SK-N-SH (cell line): ENCODE measurements around the gene LILRA1. TPM values are rescaled to one million over a fixed set of nuclear protein-coding genes. Genes with fewer than 3 reads are reported as not detected.

Experiments
- CTCF ChIA-PET: fragments of 300-600, 350-600 bp; formaldehyde crosslinking; extraction: SDS; loops from one replicate; lab custom pipeline; 2021; lab: Yijun Ruan, JAX
- POLR2A ChIA-PET: fragments of 350-600 bp; sonication (Branson Sonifier 250); formaldehyde crosslinking; extraction: SDS; loops from one replicate; lab custom pipeline; 2020; ENCODE audit warnings: antibody characterized with exemption, inconsistent platforms; lab: Yijun Ruan, JAX
- DNase-seq: peaks from one replicate; pipeline ENCODE4 v3.0.0; 2012
- H2AFZ ChIP-seq: fragments of 200-600 bp; sonication (generic); 2 replicates; pipeline ENCODE4 v1.8.1; 2016; ENCODE audit warnings: antibody characterized with exemption, mild to moderate bottlenecking, low read depth
- H3F3A ChIP-seq: fragments of 200-600 bp; sonication (generic); replicated peaks from 2 replicates; pipeline ENCODE3; 2016; ENCODE audit warnings: antibody characterized with exemption, mild to moderate bottlenecking; ENCODE audit not compliant: insufficient read depth
- H3K27ac ChIP-seq, 2 experiments: fragments of 200-500 bp in 1 of 2; fragments of 200-600 bp in 1 of 2; sonication (Bioruptor generic) in 1 of 2; sonication (generic), shearing (Covaris generic) in 1 of 2; 2 replicates each; pipeline versions ENCODE4 v1.5.1 to v1.6.1; 2014 to 2016; ENCODE audit warnings: low read depth in 2 of 2, inconsistent platforms in 1 of 2, low read length in 1 of 2, mild to moderate bottlenecking in 1 of 2, mixed read lengths in 1 of 2
- H3K27me3 ChIP-seq: fragments of 200-600 bp; sonication (generic), shearing (Covaris generic); 2 replicates; pipeline ENCODE4 v1.6.1; 2016; ENCODE audit warnings: mixed run types; ENCODE audit not compliant: insufficient read depth
- H3K36me3 ChIP-seq, 2 experiments: fragments of 200-500 bp in 1 of 2; fragments of 200-600 bp in 1 of 2; sonication (Bioruptor generic) in 1 of 2; sonication (generic) in 1 of 2; replicated peaks in 1 of 2; 2 replicates each; pipeline versions ENCODE3 to v1.5.1; 2014 to 2016; ENCODE audit warnings: low read length in 1 of 2, mild to moderate bottlenecking in 1 of 2; ENCODE audit not compliant: insufficient read depth in 2 of 2, control insufficient read depth in 1 of 2
- H3K4me1 ChIP-seq, 2 experiments: fragments of 200-500 bp in 1 of 2; fragments of 200-600 bp in 1 of 2; sonication (Bioruptor generic) in 1 of 2; sonication (generic), shearing (Covaris generic) in 1 of 2; 2 replicates each; pipeline versions ENCODE4 v1.5.1 to v1.6.1; 2014 to 2016; ENCODE audit warnings: low read depth in 1 of 2, low read length in 1 of 2, mixed run types in 1 of 2; ENCODE audit not compliant: insufficient read depth in 2 of 2, control insufficient read depth in 1 of 2
- H3K4me2 ChIP-seq: fragments of 200-600 bp; sonication (generic), shearing (Covaris generic); 2 replicates; pipeline ENCODE4 v1.6.1; 2017; ENCODE audit warnings: mixed run types
- H3K4me3 ChIP-seq, 2 experiments: fragments of 200-500 bp in 1 of 2; fragments of 200-600 bp in 1 of 2; sonication (Bioruptor generic) in 1 of 2; sonication (generic), shearing (Covaris generic) in 1 of 2; 2 replicates each; pipeline versions ENCODE4 v1.5.1 to v1.8.1; 2014 to 2016; ENCODE audit warnings: low read depth in 2 of 2, inconsistent platforms in 1 of 2, low read length in 1 of 2, mild to moderate bottlenecking in 1 of 2, mixed read lengths in 1 of 2, moderate library complexity in 1 of 2
- H3K79me2 ChIP-seq: fragments of 200-600 bp; sonication (generic); 2 replicates; pipeline ENCODE4 v1.8.1; 2017; ENCODE audit warnings: mild to moderate bottlenecking; ENCODE audit not compliant: insufficient read depth
- H3K9ac ChIP-seq: fragments of 200-600 bp; sonication (generic); 2 replicates; pipeline ENCODE4 v1.6.1; 2017; ENCODE audit warnings: mixed run types
- H3K9me2 ChIP-seq: fragments of 200-600 bp; sonication (generic); 2 replicates; pipeline ENCODE4 v1.6.1; 2017; ENCODE audit warnings: mixed run types
- H3K9me3 ChIP-seq: fragments of 200-600 bp; sonication (generic); 2 replicates; pipeline ENCODE4 v1.6.1; 2017; ENCODE audit warnings: mixed run types, mild to moderate bottlenecking, moderate library complexity
- H4K20me1 ChIP-seq: fragments of 200-600 bp; sonication (generic); 2 replicates; pipeline ENCODE4 v1.6.1; 2017; ENCODE audit warnings: mild to moderate bottlenecking, mixed run types; ENCODE audit not compliant: insufficient read depth
- ELF1 ChIP-seq: IDR thresholded peaks from 2 replicates; pipeline ENCODE4 v1.4.0; 2012
- EZH2phosphoT487 ChIP-seq: fragments of 200-600 bp; sonication (generic); IDR thresholded peaks from 2 replicates; pipeline ENCODE4 v1.6.1; 2017; ENCODE audit warnings: low read depth, mixed run types, mild to moderate bottlenecking, antibody characterized with exemption, moderate library complexity, borderline replicate concordance
- FOSL2 ChIP-seq: IDR thresholded peaks from 2 replicates; pipeline ENCODE4 v1.4.0; 2012; ENCODE audit warnings: low read depth, mild to moderate bottlenecking, moderate library complexity, borderline replicate concordance
- FOXJ3 ChIP-seq: sonication (generic); formaldehyde crosslinking; IDR thresholded peaks from 2 replicates; pipeline ENCODE4 v1.5.1; 2020; ENCODE audit warnings: mild to moderate bottlenecking, missing genetic modification reagents
- GABPA ChIP-seq: IDR thresholded peaks from 2 replicates; pipeline ENCODE4 v1.4.0; 2012; ENCODE audit warnings: low read depth, mild to moderate bottlenecking
- GATA2 ChIP-seq: sonication (generic); formaldehyde crosslinking; IDR thresholded peaks from 2 replicates; pipeline ENCODE4 v1.5.0; 2020; ENCODE audit warnings: mild to moderate bottlenecking, missing genetic modification reagents
- JUND ChIP-seq: IDR thresholded peaks from 2 replicates; pipeline ENCODE4 v1.4.0; 2012
- MAX ChIP-seq: IDR thresholded peaks from 2 replicates; pipeline ENCODE4 v1.4.0; 2012; ENCODE audit warnings: low read depth
- MEF2A ChIP-seq: IDR thresholded peaks from 2 replicates; pipeline ENCODE4 v1.4.0; 2012; ENCODE audit warnings: low read depth, borderline replicate concordance
- NRF1 ChIP-seq: IDR thresholded peaks from 2 replicates; pipeline ENCODE4 v1.6.1; 2012; ENCODE audit warnings: low read depth, mild to moderate bottlenecking, low read length
- POLR2AphosphoS5 ChIP-seq: IDR thresholded peaks from 2 replicates; pipeline ENCODE4 v1.6.1; 2012; ENCODE audit warnings: low read depth, low read length
- RCOR1 ChIP-seq: fragments of 150-350 bp; IDR thresholded peaks from 2 replicates; pipeline ENCODE4 v1.6.1; 2017; ENCODE audit warnings: antibody characterized with exemption, low read length
- RXRA ChIP-seq: IDR thresholded peaks from 2 replicates; pipeline ENCODE4 v1.4.0; 2012; ENCODE audit warnings: low read depth, mild to moderate bottlenecking, borderline replicate concordance
- SIN3A ChIP-seq: IDR thresholded peaks from 2 replicates; pipeline ENCODE4 v1.6.1; 2012; ENCODE audit warnings: low read depth, mild to moderate bottlenecking, low read length, moderate library complexity, borderline replicate concordance
- USF1 ChIP-seq: IDR thresholded peaks from 2 replicates; pipeline ENCODE4 v1.4.0; 2012; ENCODE audit warnings: low read depth, borderline replicate concordance
- USF2 ChIP-seq: fragments of 150-350 bp; IDR thresholded peaks from 2 replicates; pipeline ENCODE4 v1.6.1; 2017; ENCODE audit warnings: antibody characterized with exemption, low read length, low read depth, borderline replicate concordance
- YY1 ChIP-seq: IDR thresholded peaks from 2 replicates; pipeline ENCODE4 v1.4.0; 2012; ENCODE audit warnings: low read depth, mild to moderate bottlenecking
- ZBTB33 ChIP-seq: IDR thresholded peaks from 2 replicates; pipeline ENCODE4 v1.4.0; 2012; ENCODE audit warnings: low read depth, borderline replicate concordance
- WGBS: methylation state at CpG from one replicate; pipeline ENCODE4 v1.1.6; 2017; ENCODE audit warnings: low lambda C conversion rate; 5-methylcytosine and 5-hydroxymethylcytosine counted together
- polyA plus RNA-seq, 3 experiments: library from polyadenylated mRNA; depleted of rRNA; stranded (reverse); fragments of >200 nt; gene quantifications; 2 replicates each; pipeline ENCODE4 v1.2.3, GENCODE V29; 2012

The LILRA1 gene
- polyA plus RNA-seq, 1 of the 3 experiments (the other 2 are of a cell fraction) = not detected

- WGBS = 0% methylated on average over 6 of the region's 10 CpGs
These were observed 20.0 kb upstream of the LILRA1 start, which contains the start of gene LILRA2 for GRCh38 chr19:54573330-54573872. Gene LILRA2, plus strand, starts transcription at chr19:54573790. Its CDS starts 89 bp downstream, at chr19:54573879.

More at GRCh38 chr19:54573330-54573872, 20.0 kb upstream of the LILRA1 start, which contains the start of gene LILRA2:
- Histone ChIP-seq H3K79me2 (no peaks in the 10 kb centered on the region), H3K9me3 (no peaks in the 10 kb centered on the region), H3K36me3 (no peaks in the 10 kb centered on the region), H3K27ac (no peak within 1 kb of the TSS), H3K27me3 (peaks cover 24% of the 10 kb centered on the region), H3K4me3 (no peak within 1 kb of the TSS), H3K9me2 (no peaks in the 10 kb centered on the region), H3K4me2 (no peak within 1 kb of the TSS), H3K4me1 (no peaks in the 10 kb centered on the region), H3K9ac (no peak within 1 kb of the TSS), H4K20me1 (no peaks in the 10 kb centered on the region), H3F3A (no peaks in the 10 kb centered on the region), H2AFZ (no peak within 1 kb of the TSS)
- ChIA-PET CTCF (interaction anchor here (0.6 kb wide), 1 partner anchor 874 kb away, joined by 3 read pairs; no protein-coding TSS in a partner anchor), POLR2A (no interaction called here)
- DNase-seq = no peak
- TF ChIP-seq NRF1 (no peak), MAX (no peak), FOXJ3 (CRISPR knock-in tag) (no peak), EZH2phosphoT487 (no peak), ELF1 (no peak), USF1 (no peak), USF2 (no peak), RCOR1 (no peak), JUND (no peak), FOSL2 (no peak), GABPA (no peak), POLR2AphosphoS5 (no peak), RXRA (no peak), ZBTB33 (no peak), SIN3A (no peak), YY1 (no peak), MEF2A (no peak), GATA2 (CRISPR knock-in tag) (no peak)
- TF ChIP-seq, all 33 proteins: peak for 0
